HEK293 (cell line): ENCODE measurements around the gene TMEM42.

Source experiments
- CTCF ChIA-PET: fragments of 350-600 bp; formaldehyde crosslinking; extraction: SDS; loops from one replicate; lab custom pipeline; 2021; ENCODE audit warnings: antibody characterized with exemption; lab: Yijun Ruan, JAX
- POLR2A ChIA-PET: fragments of 300-600 bp; formaldehyde crosslinking; extraction: SDS; loops from one replicate; lab custom pipeline; 2020; ENCODE audit warnings: antibody characterized with exemption, inconsistent platforms; lab: Yijun Ruan, JAX
- H3K27ac ChIP-seq: fragments of 200-500 bp; sonication (Bioruptor generic); 2 replicates; pipeline ENCODE4 v1.5.1; 2014; ENCODE audit warnings: low read depth, low read length, control low read depth, inconsistent platforms; ENCODE audit errors: extremely low read depth
- H3K36me3 ChIP-seq, 2 experiments: fragments of 200-500 bp in 1 of 2; sonication (Bioruptor generic) in 1 of 2; 1 replicate in 1 of 2; 2 replicates in 1 of 2; pipeline ENCODE4 v1.5.1; 2014 to 2017; ENCODE audit warnings: inconsistent platforms in 2 of 2, low read length in 2 of 2; ENCODE audit not compliant: control insufficient read depth in 2 of 2, insufficient read depth in 1 of 2
- H3K4me1 ChIP-seq: fragments of 200-500 bp; sonication (Bioruptor generic); 2 replicates; pipeline ENCODE4 v1.5.1; 2014; ENCODE audit warnings: mild to moderate bottlenecking, low read length, inconsistent platforms; ENCODE audit not compliant: control insufficient read depth, insufficient read depth
- H3K4me3 ChIP-seq: 2 replicates; pipeline ENCODE4 v1.5.1; 2011; ENCODE audit warnings: low read depth, mild to moderate bottlenecking, control low read depth, low read length, moderate library complexity
- H3K9me3 ChIP-seq: fragments of 200-500 bp; sonication (Bioruptor generic); 2 replicates; pipeline ENCODE4 v1.5.1; 2014; ENCODE audit warnings: low read depth, low read length, inconsistent platforms; ENCODE audit not compliant: control insufficient read depth, insufficient read depth
- RBAK ChIP-seq: fragments of 450-650 bp; formaldehyde crosslinking; IDR thresholded peaks from 2 replicates; pipeline ENCODE4 v1.5.1; 2016; ENCODE audit warnings: missing biosample characterization, missing genetic modification characterization
- ZBTB17 ChIP-seq: fragments of 450-650 bp; formaldehyde crosslinking; IDR thresholded peaks from 2 replicates; pipeline ENCODE4 v1.5.1; 2016; ENCODE audit warnings: missing biosample characterization, missing genetic modification characterization
- ZBTB20 ChIP-seq: fragments of 450-650 bp; formaldehyde crosslinking; IDR thresholded peaks from 2 replicates; pipeline ENCODE4 v1.5.1; 2016; ENCODE audit warnings: missing biosample characterization, missing genetic modification characterization
- ZBTB8A ChIP-seq: fragments of 450-650 bp; formaldehyde crosslinking; IDR thresholded peaks from 2 replicates; pipeline ENCODE4 v1.5.1; 2016; ENCODE audit warnings: missing biosample characterization, missing genetic modification characterization
- ZFP37 ChIP-seq: fragments of 450-650 bp; formaldehyde crosslinking; IDR thresholded peaks from 2 replicates; pipeline ENCODE4 v1.5.1; 2016; ENCODE audit warnings: missing biosample characterization, missing genetic modification characterization
- ZFP69B ChIP-seq: fragments of 450-650 bp; formaldehyde crosslinking; IDR thresholded peaks from 2 replicates; pipeline ENCODE4 v1.5.1; 2016; ENCODE audit warnings: missing biosample characterization, missing genetic modification characterization
- ZNF121 ChIP-seq: fragments of 450-650 bp; formaldehyde crosslinking; IDR thresholded peaks from 2 replicates; pipeline ENCODE4 v1.5.1; 2016; ENCODE audit warnings: missing biosample characterization, missing genetic modification characterization
- ZNF175 ChIP-seq: fragments of 450-650 bp; formaldehyde crosslinking; IDR thresholded peaks from 2 replicates; pipeline ENCODE4 v1.5.1; 2016; ENCODE audit warnings: missing biosample characterization, missing genetic modification characterization
- ZNF23 ChIP-seq: fragments of 450-650 bp; formaldehyde crosslinking; IDR thresholded peaks from 2 replicates; pipeline ENCODE4 v1.5.1; 2016; ENCODE audit warnings: missing biosample characterization, missing genetic modification characterization, borderline replicate concordance
- ZNF24 ChIP-seq: fragments of 450-650 bp; formaldehyde crosslinking; IDR thresholded peaks from 2 replicates; pipeline ENCODE4 v1.5.1; 2016; ENCODE audit warnings: missing biosample characterization, missing genetic modification characterization
- ZNF391 ChIP-seq: fragments of 450-650 bp; formaldehyde crosslinking; IDR thresholded peaks from 2 replicates; pipeline ENCODE4 v1.5.1; 2016; ENCODE audit warnings: low read depth, missing biosample characterization, missing genetic modification characterization, borderline replicate concordance
- ZNF501 ChIP-seq: fragments of 450-650 bp; formaldehyde crosslinking; IDR thresholded peaks from 2 replicates; pipeline ENCODE4 v1.5.1; 2016; ENCODE audit warnings: missing biosample characterization, missing genetic modification characterization
- ZNF521 ChIP-seq: fragments of 450-650 bp; formaldehyde crosslinking; IDR thresholded peaks from 2 replicates; pipeline ENCODE4 v1.5.1; 2017; ENCODE audit warnings: missing biosample characterization, mild to moderate bottlenecking, missing genetic modification characterization
- ZNF654 ChIP-seq: fragments of 450-650 bp; formaldehyde crosslinking; IDR thresholded peaks from 2 replicates; pipeline ENCODE4 v1.5.1; 2016; ENCODE audit warnings: low read depth, missing biosample characterization, missing genetic modification characterization
- ZNF707 ChIP-seq: fragments of 450-650 bp; formaldehyde crosslinking; IDR thresholded peaks from 2 replicates; pipeline ENCODE4 v1.5.1; 2016; ENCODE audit warnings: missing biosample characterization, missing genetic modification characterization
- ZNF768 ChIP-seq: fragments of 450-650 bp; formaldehyde crosslinking; IDR thresholded peaks from 2 replicates; pipeline ENCODE4 v1.5.1; 2018; ENCODE audit warnings: missing biosample characterization, mild to moderate bottlenecking, missing genetic modification characterization
- ZNF791 ChIP-seq: fragments of 450-650 bp; formaldehyde crosslinking; IDR thresholded peaks from 2 replicates; pipeline ENCODE4 v1.5.1; 2016; ENCODE audit warnings: missing biosample characterization, missing genetic modification characterization
- ZSCAN30 ChIP-seq: fragments of 450-650 bp; IDR thresholded peaks from 2 replicates; pipeline ENCODE4 v1.5.1; 2018; ENCODE audit warnings: missing biosample characterization, mild to moderate bottlenecking, missing genetic modification characterization, moderate library complexity
- TF ChIP-seq, protein P1 (sequence below): fragments of 450-650 bp; formaldehyde crosslinking; IDR thresholded peaks from 2 replicates; pipeline ENCODE4 v1.5.1; 2016; ENCODE audit warnings: missing biosample characterization, missing genetic modification characterization
- TF ChIP-seq, protein P2 (sequence below): fragments of 450-650 bp; formaldehyde crosslinking; IDR thresholded peaks from 2 replicates; pipeline ENCODE4 v1.5.1; 2017; ENCODE audit warnings: missing biosample characterization, mild to moderate bottlenecking, missing genetic modification characterization, moderate library complexity
- TF ChIP-seq, protein P3 (sequence below): fragments of 450-650 bp; formaldehyde crosslinking; IDR thresholded peaks from 2 replicates; pipeline ENCODE4 v1.5.1; 2016; ENCODE audit warnings: missing biosample characterization, missing genetic modification characterization

Gene TMEM42

DNA sequence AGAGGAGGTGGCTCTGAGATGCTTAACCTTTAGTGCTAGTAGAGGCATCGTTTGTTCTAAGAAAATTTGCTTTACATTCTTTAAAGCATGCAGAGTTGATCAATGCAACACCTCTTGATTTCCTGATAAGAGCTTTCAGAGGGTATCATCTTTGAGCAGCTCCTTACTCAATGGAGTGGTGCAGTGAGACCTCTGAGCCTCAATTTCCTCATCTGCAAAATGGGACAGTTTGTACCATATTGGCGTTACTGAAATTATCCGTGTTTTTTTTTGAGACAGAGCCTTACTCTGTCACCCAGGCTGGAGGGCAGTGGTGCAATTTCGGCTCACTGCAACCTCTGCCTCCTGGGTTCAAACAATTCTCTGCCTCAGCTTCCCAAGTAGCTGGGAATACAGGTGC lies 1.6 kb upstream of the TMEM42 start (continued):
- TF ChIP-seq, protein P1, sequence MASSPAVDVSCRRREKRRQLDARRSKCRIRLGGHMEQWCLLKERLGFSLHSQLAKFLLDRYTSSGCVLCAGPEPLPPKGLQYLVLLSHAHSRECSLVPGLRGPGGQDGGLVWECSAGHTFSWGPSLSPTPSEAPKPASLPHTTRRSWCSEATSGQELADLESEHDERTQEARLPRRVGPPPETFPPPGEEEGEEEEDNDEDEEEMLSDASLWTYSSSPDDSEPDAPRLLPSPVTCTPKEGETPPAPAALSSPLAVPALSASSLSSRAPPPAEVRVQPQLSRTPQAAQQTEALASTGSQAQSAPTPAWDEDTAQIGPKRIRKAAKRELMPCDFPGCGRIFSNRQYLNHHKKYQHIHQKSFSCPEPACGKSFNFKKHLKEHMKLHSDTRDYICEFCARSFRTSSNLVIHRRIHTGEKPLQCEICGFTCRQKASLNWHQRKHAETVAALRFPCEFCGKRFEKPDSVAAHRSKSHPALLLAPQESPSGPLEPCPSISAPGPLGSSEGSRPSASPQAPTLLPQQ (tag by site-specific recombination), result no peak
- no peak for TF ChIP-seq ZNF391 (tag by site-specific recombination)
- TF ChIP-seq ZNF654 (tag by site-specific recombination), result no peak
- no peak for TF ChIP-seq ZNF175 (tag by site-specific recombination)
- TF ChIP-seq ZNF23 (tag by site-specific recombination), result no peak
- TF ChIP-seq ZNF768 (tag by site-specific recombination), result no peak
- TF ChIP-seq, all 188 proteins: peak for 0

DNA sequence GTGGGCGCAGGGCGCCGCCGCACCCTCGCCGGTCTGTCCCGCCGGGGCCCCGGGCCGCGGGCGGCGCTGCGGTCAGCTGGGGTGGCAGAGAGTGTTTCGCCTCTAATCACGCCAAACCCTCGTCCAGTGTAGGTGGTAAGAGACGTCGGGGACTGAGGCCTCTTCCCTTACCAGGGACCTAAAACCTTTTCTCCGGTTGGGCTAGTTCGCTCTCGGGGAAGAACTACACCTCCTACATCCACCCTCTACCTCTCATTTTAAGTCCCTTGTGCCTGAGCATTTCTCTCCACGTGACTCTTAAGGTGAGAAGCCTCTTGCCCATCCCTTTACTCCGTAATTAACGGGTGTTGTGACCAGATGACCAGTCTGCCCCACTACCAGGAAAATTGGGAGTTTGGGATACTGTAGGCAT lies 520 bp downstream of the TMEM42 start:
- H3K9me3 ChIP-seq, result no peaks in the 10 kb centered on the region
- POLR2A ChIA-PET, result interaction anchor here (0.6 kb wide), 1 partner anchor 73 kb away, joined by 5 read pairs; no protein-coding TSS in a partner anchor
- TF ChIP-seq ZBTB20 (tag by site-specific recombination), result 0 out of 2 replicates have a peak, but pooled peaks have one; percentile 26
- TF ChIP-seq RBAK (tag by site-specific recombination), result no peak
- no peak for TF ChIP-seq ZNF501

DNA sequence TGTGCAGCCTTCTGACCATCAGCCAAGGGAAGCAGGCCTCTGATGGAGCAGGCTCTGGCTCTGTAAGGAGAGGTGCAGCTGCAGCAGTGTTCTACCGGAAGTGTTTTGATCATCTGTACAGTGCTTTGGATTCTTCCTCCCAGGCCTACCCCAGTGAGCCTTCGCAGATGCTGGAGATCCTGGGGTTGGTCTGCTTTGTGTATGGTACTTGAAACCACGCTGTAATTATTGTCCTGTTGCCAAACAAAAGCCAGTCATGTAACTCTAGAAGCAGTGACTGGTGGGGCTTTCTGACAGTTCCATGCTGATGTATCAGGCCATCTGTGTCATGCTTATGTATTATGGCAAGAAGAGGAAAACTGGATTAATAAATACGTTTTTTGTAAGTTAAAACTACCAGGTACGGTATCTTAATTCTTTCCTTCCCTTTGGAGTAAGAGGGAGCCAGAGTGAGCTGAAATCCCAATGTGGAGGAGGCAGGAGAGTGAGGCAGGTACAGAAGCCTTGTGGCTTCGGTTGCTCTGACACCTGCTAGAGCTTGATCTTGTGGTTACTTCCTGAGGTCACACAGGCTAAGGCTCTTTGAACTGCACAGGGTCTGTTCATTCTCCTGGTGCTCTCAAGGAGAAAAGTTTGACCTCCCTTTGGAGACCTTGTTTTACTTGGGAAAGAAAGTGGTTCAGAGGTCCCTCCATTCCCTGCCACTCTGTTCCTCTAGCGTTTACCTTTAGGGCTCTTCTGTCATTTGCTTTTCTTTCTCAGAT lies 3.7 kb downstream of the TMEM42 start:
- CTCF ChIA-PET, result no interaction called here
- TF ChIP-seq, protein P2, sequence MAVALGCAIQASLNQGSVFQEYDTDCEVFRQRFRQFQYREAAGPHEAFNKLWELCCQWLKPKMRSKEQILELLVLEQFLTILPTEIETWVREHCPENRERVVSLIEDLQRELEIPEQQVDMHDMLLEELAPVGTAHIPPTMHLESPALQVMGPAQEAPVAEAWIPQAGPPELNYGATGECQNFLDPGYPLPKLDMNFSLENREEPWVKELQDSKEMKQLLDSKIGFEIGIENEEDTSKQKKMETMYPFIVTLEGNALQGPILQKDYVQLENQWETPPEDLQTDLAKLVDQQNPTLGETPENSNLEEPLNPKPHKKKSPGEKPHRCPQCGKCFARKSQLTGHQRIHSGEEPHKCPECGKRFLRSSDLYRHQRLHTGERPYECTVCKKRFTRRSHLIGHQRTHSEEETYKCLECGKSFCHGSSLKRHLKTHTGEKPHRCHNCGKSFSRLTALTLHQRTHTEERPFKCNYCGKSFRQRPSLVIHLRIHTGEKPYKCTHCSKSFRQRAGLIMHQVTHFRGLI (tag by site-specific recombination), result peak; percentile 50; the same call in 1 of the 2 replicates
- TF ChIP-seq ZNF707 (tag by site-specific recombination), result no peak
- TF ChIP-seq ZNF24 (tag by site-specific recombination), result no peak
- no peak for TF ChIP-seq ZSCAN30 (tag by site-specific recombination)
- TF ChIP-seq ZNF791 (tag by site-specific recombination), result no peak
- TF ChIP-seq, all 188 proteins: peak for 1
- Histone ChIP-seq H3K4me3 (no peak overlapping the region), H3K27ac (no peak overlapping the region), H3K4me1 (no peaks in the 10 kb centered on the region), H3K9me3 (no peaks in the 10 kb centered on the region), H3K36me3 (peaks cover 0 to 25% of the 10 kb centered on the region in 2 experiments; a peak in 1 of 3 replicates)
- POLR2A ChIA-PET, result no interaction called here

More for the DNA sequence above, 520 bp downstream of the TMEM42 start:
- Histone ChIP-seq H3K27ac (no peak overlapping the region; the same call in 1 of the 2 replicates), H3K36me3 (peaks cover 0 to 25% of the 10 kb centered on the region in 2 experiments; a peak in 1 of 3 replicates), H3K4me3 (peak overlapping the region; percentile 34), H3K4me1 (no peaks in the 10 kb centered on the region)
- CTCF ChIA-PET, result interaction anchor here (0.6 kb wide), 1 partner anchor 205 kb away, joined by 3 read pairs; no protein-coding TSS in a partner anchor

DNA sequence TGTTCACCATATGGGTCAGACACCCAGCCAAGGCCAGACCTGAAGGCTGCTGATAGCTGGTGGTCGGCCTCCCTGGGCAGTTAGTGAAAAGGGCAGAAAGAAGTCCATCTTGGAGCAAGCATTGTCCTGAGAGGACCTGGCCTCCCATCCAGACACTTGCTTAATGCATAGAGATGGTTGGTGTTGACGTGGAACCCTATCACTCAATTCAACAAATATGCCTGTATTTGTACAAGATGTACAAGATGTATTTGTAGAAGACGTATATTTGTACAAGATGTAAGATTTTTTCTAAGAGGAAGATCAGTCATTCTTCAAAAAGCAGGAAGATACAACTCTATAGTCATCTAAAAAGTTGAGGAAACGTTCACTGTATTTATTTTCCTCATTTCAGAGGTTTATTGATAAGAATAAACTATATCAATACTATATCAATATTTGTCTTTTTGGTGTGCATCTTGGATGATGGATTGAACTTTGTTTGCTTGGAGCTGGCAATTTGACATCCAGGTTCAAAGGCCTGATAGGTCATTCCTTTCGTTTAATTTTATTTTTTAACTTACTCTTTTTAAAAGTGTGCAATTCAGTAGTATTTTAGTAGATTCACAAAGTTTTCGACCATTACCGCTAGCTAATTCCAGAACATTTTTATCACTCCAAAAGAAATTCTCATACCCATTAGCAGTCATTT lies 5.9 kb downstream of the TMEM42 start:
- Histone ChIP-seq H3K36me3 (peaks cover 0 to 25% of the 10 kb centered on the region in 2 experiments; a peak in 1 of 3 replicates), H3K4me1 (no peaks in the 10 kb centered on the region), H3K4me3 (no peak overlapping the region), H3K27ac (no peak overlapping the region), H3K9me3 (no peaks in the 10 kb centered on the region)
- POLR2A ChIA-PET, result no interaction called here
- CTCF ChIA-PET, result no interaction called here
- TF ChIP-seq ZBTB17, result no peak
- no peak for TF ChIP-seq ZFP69B
- TF ChIP-seq, protein P3, sequence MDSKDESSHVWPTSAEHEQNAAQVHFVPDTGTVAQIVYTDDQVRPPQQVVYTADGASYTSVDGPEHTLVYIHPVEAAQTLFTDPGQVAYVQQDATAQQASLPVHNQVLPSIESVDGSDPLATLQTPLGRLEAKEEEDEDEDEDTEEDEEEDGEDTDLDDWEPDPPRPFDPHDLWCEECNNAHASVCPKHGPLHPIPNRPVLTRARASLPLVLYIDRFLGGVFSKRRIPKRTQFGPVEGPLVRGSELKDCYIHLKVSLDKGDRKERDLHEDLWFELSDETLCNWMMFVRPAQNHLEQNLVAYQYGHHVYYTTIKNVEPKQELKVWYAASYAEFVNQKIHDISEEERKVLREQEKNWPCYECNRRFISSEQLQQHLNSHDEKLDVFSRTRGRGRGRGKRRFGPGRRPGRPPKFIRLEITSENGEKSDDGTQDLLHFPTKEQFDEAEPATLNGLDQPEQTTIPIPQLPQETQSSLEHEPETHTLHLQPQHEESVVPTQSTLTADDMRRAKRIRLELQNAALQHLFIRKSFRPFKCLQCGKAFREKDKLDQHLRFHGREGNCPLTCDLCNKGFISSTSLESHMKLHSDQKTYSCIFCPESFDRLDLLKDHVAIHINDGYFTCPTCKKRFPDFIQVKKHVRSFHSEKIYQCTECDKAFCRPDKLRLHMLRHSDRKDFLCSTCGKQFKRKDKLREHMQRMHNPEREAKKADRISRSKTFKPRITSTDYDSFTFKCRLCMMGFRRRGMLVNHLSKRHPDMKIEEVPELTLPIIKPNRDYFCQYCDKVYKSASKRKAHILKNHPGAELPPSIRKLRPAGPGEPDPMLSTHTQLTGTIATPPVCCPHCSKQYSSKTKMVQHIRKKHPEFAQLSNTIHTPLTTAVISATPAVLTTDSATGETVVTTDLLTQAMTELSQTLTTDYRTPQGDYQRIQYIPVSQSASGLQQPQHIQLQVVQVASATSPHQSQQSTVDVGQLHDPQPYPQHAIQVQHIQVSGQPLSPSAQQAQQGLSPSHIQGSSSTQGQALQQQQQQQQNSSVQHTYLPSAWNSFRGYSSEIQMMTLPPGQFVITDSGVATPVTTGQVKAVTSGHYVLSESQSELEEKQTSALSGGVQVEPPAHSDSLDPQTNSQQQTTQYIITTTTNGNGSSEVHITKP (tag by site-specific recombination), result no peak
- TF ChIP-seq ZBTB8A (tag by site-specific recombination), result no peak
- no peak for TF ChIP-seq ZNF521 (tag by site-specific recombination)
- TF ChIP-seq ZFP37 (tag by site-specific recombination), result no peak
- no peak for TF ChIP-seq ZNF121 (tag by site-specific recombination)
